Thyroid gland (tissue), 4 donors: Measurements from ENCODE around the gene ARHGEF3.

Experiments used
- CTCF ChIP-seq, 6 experiments: fragments of 200-600 bp in 3 of 6; fragments of 450-650 bp in 3 of 6; sonication (generic) in 3 of 6; IDR thresholded peaks; one replicate each; pipeline ENCODE4 v1.5.1; 2016 to 2019; ENCODE audit warnings: antibody characterized with exemption in 6 of 6, mild to moderate bottlenecking in 2 of 6, inconsistent platforms in 1 of 6, moderate library complexity in 1 of 6
- POLR2A ChIP-seq, 2 donors: fragments of 450-650 bp; IDR thresholded peaks; one replicate each; pipeline ENCODE4 v1.6.1; 2017; ENCODE audit warnings: antibody characterized with exemption in 2 of 2, mild to moderate bottlenecking in 2 of 2, moderate library complexity in 1 of 2

GRCh38 chr3:56806407-56806806 lies 4.7 kb upstream of the ARHGEF3 start:
- TF ChIP-seq POLR2A (IDR thresholded peaks at IDR 0.05) (no peak), CTCF (IDR thresholded peaks at IDR 0.05) (no peak)
